HepG2 (cell line): ENCODE measurements around the gene ACTN1.

Experiments
- EZH2 ChIP-seq: conservative IDR thresholded peaks from 2 replicates; pipeline ENCODE4 v1.6.1; 2012; ENCODE audit warnings: mild to moderate bottlenecking, low read depth, low read length, moderate library complexity
- LCORL ChIP-seq, 2 experiments: fragments of 450-650 bp in 1 of 2; sonication (generic) in 1 of 2; formaldehyde crosslinking in 1 of 2; IDR thresholded peaks; 2 replicates each; pipeline versions ENCODE4 v1.5.0 to v1.6.1; 2017 to 2020; ENCODE audit warnings: antibody characterized with exemption in 1 of 2, missing genetic modification reagents in 1 of 2

DNA sequence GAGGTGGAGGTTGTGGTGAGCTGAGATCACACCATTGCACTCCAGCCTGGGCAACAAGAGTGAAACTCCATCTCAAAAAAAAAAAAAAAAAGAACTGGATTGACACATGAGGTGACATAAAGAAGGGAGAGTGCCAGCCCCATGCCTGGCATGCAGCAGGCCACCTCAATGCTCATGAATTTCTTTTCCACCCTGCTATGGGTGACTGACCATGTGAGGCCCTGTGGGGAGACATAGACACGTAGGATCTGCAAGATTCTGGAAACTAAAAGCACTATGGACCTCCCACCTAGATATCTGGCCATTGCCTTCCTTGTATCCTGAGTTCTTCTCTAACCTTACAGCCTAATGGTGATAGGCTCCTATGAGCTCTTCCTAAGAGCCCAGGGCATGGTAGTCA is 5.6 kb upstream of the ACTN1 start:
- TF ChIP-seq LCORL (IDR thresholded peaks at IDR 0.05) (no peak), LCORL (CRISPR knock-in tag; IDR thresholded peaks at IDR 0.05) (no peak), EZH2 (no peak)
